NCI-H2171 (cell line): ENCODE results near the gene JADE1.

Source experiments
- DNase-seq: peaks from one replicate; lab custom pipeline; 2025; lab: John Stamatoyannopoulos, UW

The JADE1 gene

DNA sequence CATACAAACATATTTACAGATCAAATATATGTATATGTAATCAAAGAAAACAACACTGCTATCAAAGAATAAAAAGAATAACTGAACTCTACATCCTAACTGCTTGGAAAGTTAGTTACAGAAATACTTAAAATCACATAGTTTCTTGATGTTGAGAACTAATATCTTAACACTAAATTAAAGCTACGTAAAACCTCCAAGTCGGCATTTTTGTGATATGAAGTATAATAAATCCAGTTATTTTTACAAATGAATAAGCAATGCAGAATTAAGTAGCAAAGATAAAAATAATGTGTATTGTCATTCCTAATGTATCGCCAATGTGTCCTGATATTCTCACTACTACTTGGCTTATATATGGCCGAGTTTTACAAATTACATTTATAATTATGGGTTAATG, 68.4 kb downstream of the JADE1 start:
- DNase-seq: no peak

- DNase-seq: no peak
These were observed 69.8 kb downstream of the JADE1 start for GRCh38 chr4:128879283-128879682.

DNA sequence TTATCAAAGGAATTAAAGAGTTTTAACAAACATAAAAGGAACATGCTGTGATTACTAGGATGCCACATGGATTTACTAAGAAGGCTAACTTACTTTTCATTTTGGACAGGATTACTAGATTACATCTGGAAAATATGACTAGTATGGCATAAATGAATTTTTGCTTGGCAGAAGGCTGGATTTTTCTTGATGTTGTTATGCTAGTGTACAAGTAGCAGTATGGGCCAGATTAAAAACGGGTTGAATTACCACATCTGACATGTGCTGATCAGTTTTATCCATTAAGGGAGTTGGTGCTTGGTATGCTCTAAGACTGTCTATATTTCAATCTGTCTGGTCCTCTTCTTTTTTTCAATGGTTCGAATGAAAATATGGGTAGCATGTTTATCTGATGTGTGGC, 70.5 kb downstream of the JADE1 start:
- DNase-seq: no peak

- no peak for DNase-seq
These were observed 71.2 kb downstream of the JADE1 start for GRCh38 chr4:128880662-128881061.

GRCh38 chr4:128904821-128905220, 95.3 kb downstream of the JADE1 start:
- DNase-seq: no peak

DNA sequence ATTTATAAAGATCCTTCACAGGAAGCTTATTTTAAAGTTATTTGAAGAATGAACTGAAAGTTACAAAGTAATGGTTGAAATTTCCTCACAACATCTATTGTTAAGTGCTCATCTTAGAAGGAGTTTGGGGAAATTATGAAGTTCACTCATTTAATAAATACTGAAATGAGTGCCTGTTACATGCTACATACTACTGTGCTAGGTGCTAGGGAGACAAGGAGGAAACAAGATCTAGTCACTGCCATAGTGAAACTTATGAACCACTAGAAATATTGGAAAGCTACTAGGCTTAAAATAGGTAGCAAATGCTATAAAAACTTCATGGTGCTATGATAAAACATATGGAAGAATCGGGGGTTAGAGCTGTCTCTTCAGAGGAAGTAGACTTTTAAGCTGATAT, 97.1 kb downstream of the JADE1 start:
- no peak for DNase-seq

GRCh38 chr4:128907981-128908380, 98.5 kb downstream of the JADE1 start:
- no peak for DNase-seq

GRCh38 chr4:128908735-128909134, 99.2 kb downstream of the JADE1 start:
- no peak for DNase-seq

DNA sequence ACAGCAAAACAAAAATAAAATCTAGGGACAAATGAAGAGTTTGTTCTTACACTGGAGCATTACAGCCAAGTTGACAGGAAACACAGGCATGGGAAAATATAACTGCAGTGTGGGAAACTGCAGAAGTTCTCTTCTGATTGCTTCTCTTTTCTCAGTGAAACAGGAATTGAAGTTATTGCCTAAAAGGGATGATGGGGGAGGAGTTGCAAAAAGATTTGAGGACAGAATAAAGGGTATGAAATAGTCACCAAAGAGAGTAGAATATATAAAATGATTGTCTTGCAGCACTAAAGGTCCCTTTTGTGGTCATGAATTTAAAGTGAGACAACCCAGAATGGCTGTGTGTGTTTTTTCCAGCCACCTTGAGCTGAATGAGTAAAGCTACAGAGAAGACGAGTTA, 103.7 kb downstream of the JADE1 start:
- DNase-seq: no peak

DNA sequence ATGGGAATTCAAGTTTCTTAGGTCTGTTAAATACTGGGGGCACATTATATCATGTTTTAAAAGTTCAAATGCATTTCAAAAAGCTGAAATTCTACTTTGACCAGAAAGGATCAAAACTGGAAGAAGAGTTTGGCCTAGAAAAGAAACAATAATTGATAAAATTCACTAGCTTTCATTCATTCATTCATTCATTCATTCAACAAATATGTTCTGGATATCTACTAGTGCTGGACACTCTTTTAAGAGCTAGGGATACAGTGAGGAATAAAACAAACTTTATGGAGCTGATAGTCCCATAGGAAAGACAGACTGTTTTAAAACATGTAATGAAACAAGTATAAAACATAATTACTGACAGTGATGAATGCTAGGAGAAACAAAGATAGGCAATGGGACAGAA, 106.0 kb downstream of the JADE1 start:
- DNase-seq: no peak

GRCh38 chr4:128916832-128917231, 107.3 kb downstream of the JADE1 start:
- DNase-seq: no peak

- no peak for DNase-seq
These were observed 108.3 kb downstream of the JADE1 start for GRCh38 chr4:128917781-128918180.

GRCh38 chr4:128921954-128922353, 112.5 kb downstream of the JADE1 start:
- no peak for DNase-seq
